AG04450 (cell line): Measurements from ENCODE around the gene ESRRG. TPM values are rescaled to one million over a fixed set of nuclear protein-coding genes. Genes with fewer than 3 reads are reported as not detected.

Experiments
- CTCF ChIA-PET: fragments of 300-600, 350-600 bp; formaldehyde crosslinking; extraction: SDS; loops from one replicate; lab custom pipeline; 2022; ENCODE audit warnings: antibody characterized with exemption, inconsistent platforms; lab: Charles Lee
- POLR2A ChIA-PET: fragments of 350-600 bp; formaldehyde crosslinking; extraction: SDS; loops from one replicate; lab custom pipeline; 2021; ENCODE audit warnings: antibody characterized with exemption, inconsistent platforms; lab: Yijun Ruan, JAX
- DNase-seq: peaks from one replicate; pipeline ENCODE4 v3.0.0-alpha.2; 2011; ENCODE audit warnings: low read depth, low spot score
- H3K27ac ChIP-seq: one replicate; pipeline ENCODE4 v1.5.1; 2012; ENCODE audit warnings: low read depth, low read length, control low read depth
- H3K27me3 ChIP-seq: one replicate; pipeline ENCODE4 v1.6.0; 2012; ENCODE audit warnings: low read length; ENCODE audit not compliant: control insufficient read depth, insufficient read depth
- H3K4me3 ChIP-seq: 2 replicates; pipeline ENCODE4 v1.5.1; 2011; ENCODE audit warnings: mild to moderate bottlenecking, low read depth, low read length, control low read depth
- H3K9me3 ChIP-seq: 2 replicates; pipeline ENCODE4 v1.5.1; 2012; ENCODE audit warnings: low read length; ENCODE audit not compliant: control insufficient read depth, insufficient read depth
- CTCF ChIP-seq: IDR thresholded peaks from 2 replicates; pipeline ENCODE4 v1.5.1; 2011; ENCODE audit warnings: low read depth, low read length, control low read depth, inconsistent platforms
- polyA plus RNA-seq: library from polyadenylated mRNA; depleted of rRNA; stranded (reverse); fragments of >200 nt; gene quantifications from 2 replicates; pipeline ENCODE4 v1.2.3, GENCODE V29; 2011

Gene ESRRG
- polyA plus RNA-seq, 1 experiment, result 0.22 TPM

GRCh38 chr1:216643176-216643575, 80.1 kb downstream of the ESRRG start:
- TF ChIP-seq CTCF, result no peak
- ChIA-PET CTCF (interaction anchor here (1.2 to 2.0 kb wide), 3 partner anchors 42 to 422 kb away, joined by 3 to 6 read pairs (median 5); no protein-coding TSS in a partner anchor), POLR2A (no interaction called here)
- Histone ChIP-seq H3K4me3 (no peak overlapping the region), H3K27ac (no peak overlapping the region), H3K9me3 (no peaks in the 10 kb centered on the region), H3K27me3 (no peaks in the 10 kb centered on the region)
- DNase-seq, result no peak

- no peak overlapping the region for H3K4me3 ChIP-seq
- POLR2A ChIA-PET, result no interaction called here
These were observed 81.4 kb downstream of the ESRRG start for GRCh38 chr1:216641669-216642460.

GRCh38 chr1:216640100-216640499, 83.1 kb downstream of the ESRRG start:
- CTCF ChIA-PET, result no interaction called here

More at GRCh38 chr1:216641669-216642460, 81.4 kb downstream of the ESRRG start:
- H3K27ac ChIP-seq, result no peak overlapping the region
- CTCF ChIA-PET, result interaction anchor here (1.2 to 2.0 kb wide), 3 partner anchors 41 to 421 kb away, joined by 3 to 6 read pairs (median 5); no protein-coding TSS in a partner anchor
- DNase-seq, result no peak
- no peaks in the 10 kb centered on the region for H3K9me3 ChIP-seq
- no peak for TF ChIP-seq CTCF
- H3K27me3 ChIP-seq, result no peaks in the 10 kb centered on the region

GRCh38 chr1:216632980-216633379, 90.2 kb downstream of the ESRRG start:
- no peaks in the 10 kb centered on the region for H3K27me3 ChIP-seq
- no peak overlapping the region for H3K4me3 ChIP-seq
- H3K27ac ChIP-seq, result no peak overlapping the region
- ChIA-PET CTCF (no interaction called here), POLR2A (no interaction called here)
- no peak for TF ChIP-seq CTCF
- no peak for DNase-seq
- H3K9me3 ChIP-seq, result no peaks in the 10 kb centered on the region

More at GRCh38 chr1:216640100-216640499, 83.1 kb downstream of the ESRRG start:
- H3K4me3 ChIP-seq, result no peak overlapping the region
- no peak for TF ChIP-seq CTCF
- H3K27ac ChIP-seq, result no peak overlapping the region
- H3K9me3 ChIP-seq, result no peaks in the 10 kb centered on the region
- no peak for DNase-seq
- POLR2A ChIA-PET, result no interaction called here
- H3K27me3 ChIP-seq, result no peaks in the 10 kb centered on the region

- no peak for TF ChIP-seq CTCF
- no peaks in the 10 kb centered on the region for H3K27me3 ChIP-seq
- no peak overlapping the region for H3K4me3 ChIP-seq
- no peak overlapping the region for H3K27ac ChIP-seq
- POLR2A ChIA-PET, result no interaction called here
- CTCF ChIA-PET, result no interaction called here
- DNase-seq, result no peak
- H3K9me3 ChIP-seq, result no peaks in the 10 kb centered on the region
These were observed 92.7 kb downstream of the ESRRG start for GRCh38 chr1:216630532-216630931.
